ENCODE measurements around the gene USP24.
"Not testable (repeated sequence)": the region's sequence is repeated elsewhere in the genome, so short reads cannot be mapped to it uniquely, and the experiment has no call there.

USP24 gene

DNA sequence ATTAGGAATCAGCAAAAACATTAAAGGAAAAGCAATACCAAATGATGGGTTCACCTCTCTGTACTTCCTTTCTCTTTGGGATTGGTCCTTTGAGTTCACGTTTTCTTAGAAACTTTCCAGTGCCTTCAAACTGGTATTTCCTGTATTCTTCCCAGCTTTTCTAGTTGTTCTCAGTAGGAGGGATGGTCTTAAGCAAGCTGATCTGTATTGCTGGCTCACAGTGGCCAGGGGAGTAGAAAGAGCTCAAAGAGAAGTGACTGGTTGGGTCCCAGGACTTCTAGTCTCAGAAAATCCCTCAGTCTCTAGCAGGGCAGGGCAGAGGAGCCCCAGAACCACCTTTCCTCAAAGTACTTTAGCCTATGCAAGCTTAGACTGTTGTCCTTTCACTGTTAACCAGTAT lies 10.1 kb upstream of the USP24 start:
- DNase-seq: no peak

GRCh38 chr1:55224729-55225128 lies 9.6 kb upstream of the USP24 start:
- DNase-seq: no peak

- DNase-seq: no peak
Measured at GRCh38 chr1:55222152-55222551, 7.0 kb upstream of the USP24 start.

DNA sequence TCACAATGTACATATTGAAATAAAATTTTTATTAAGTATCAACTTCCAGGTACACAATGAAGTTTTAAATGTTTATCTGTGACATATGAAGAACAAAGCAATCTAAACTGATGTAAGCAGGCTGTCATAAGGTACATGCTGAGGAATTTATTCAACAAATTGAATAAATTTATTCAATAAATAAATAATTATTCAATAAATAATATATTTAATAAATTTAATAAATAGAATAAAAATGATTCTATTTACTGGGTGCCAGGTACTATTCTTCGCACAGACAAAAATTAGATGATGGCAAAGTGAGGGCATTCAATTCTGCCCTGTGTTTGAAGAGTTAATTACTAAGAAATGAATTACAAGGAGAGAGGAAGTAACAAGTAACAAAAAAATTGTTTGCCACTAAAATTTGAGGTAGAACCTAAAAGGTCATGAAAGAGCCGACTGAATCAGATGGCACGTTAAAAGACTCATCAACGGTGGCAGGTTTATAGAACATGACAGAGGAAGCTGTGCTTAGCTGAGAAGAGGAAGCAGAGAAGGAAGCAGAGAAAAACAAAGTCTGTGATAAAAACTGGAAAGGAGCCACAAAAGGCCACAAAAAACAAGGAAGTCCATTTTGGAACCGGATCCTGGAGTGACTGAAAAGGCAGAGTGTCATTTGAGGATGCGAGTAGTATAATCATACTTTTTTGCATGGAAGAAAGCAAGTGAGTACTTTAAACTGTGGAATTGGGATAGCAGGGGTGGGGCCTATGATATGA lies 2.2 kb upstream of the USP24 start:
- DNase-seq: no peak

GRCh38 chr1:55216096-55216495 lies 932 bp upstream of the USP24 start:
- DNase-seq: no peak

- DNase-seq: no peak
Measured at GRCh38 chr1:55214934-55215193, 300 bp downstream of the USP24 start.

- no peak for DNase-seq
Measured at GRCh38 chr1:55214212-55214933, 791 bp downstream of the USP24 start.

DNA sequence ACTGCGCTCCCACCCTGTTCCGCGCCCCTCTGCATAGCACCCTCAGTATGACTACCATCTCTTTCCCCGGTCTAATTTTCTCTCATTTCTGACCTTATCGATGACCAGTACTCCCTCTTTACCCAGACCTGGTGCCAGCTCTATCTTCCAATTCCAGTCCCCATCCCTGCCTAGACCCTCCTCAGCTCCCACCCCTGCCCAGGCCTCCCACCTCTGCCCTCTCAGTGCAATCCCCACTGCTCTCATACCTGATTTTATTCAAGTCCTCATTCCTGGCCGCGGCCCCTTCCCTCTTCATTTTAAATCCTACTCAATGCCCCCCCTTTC lies 1.3 kb downstream of the USP24 start:
- no peak for DNase-seq

- no peak for DNase-seq
Measured at GRCh38 chr1:55213151-55213884, 1.8 kb downstream of the USP24 start.

DNA sequence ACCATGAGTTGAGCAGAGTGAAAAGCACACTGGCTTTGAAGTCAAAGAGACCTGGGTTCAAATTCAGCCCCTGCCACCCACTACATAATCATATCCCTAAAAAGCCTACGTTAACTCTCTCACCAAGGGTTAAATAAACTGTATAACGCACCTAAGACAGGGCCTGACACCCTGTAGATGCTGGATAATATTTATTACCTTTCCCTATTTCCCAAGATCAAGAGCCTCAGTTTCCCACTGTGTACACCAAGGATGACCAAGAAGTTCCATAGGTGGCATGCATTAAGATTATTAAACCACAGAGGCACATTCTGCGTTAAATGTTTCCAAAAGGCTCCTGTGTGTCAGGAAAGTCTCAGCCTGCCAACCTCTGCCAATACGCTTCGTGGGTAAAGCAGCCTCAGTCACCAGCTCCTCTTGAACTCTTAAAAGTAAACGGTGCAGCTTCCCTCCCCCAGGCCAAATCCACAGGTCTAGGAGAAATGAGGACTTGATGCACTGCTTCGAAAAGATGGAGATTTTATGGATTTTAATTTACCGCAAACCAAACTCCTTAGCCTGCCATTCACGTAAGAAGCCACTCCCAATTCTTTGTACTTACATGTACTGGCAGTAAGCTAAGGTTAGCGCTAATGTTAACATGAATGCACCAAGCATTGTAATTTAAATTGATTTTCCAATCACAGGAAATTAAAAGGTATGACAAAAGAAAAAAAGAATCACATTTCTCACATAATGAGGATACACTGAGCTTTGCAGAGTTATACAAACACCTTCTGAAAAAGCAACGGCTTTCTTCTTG lies 2.6 kb downstream of the USP24 start:
- no peak for DNase-seq

- no peak for DNase-seq
Measured at GRCh38 chr1:55211863-55212262, 3.3 kb downstream of the USP24 start.

- DNase-seq: no peak
Measured at GRCh38 chr1:55210990-55211801, 4.0 kb downstream of the USP24 start.

- no peak for DNase-seq
Measured at GRCh38 chr1:55209247-55209646, 5.9 kb downstream of the USP24 start.

DNA sequence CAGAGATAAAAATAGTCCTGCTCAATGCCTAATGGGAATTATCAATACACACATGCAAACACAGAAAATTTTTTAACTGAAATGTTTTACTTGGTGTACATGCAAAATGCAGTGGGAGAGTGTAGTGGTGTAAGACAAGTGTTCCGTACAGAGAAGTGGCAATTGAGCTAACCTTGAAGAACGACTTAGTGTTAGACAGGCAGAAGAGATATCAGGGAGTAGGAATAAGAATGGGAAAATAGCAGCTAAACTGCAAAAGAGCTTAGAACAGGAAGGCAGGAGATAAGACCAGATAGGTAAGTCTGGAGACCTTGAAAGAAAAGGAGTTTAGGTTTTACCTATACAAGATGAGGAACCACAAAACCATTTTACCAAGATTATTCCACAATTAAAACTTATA lies 9.0 kb downstream of the USP24 start:
- no peak for DNase-seq

GRCh38 chr1:55204997-55205396 lies 10.2 kb downstream of the USP24 start:
- DNase-seq: no peak

- no peak for DNase-seq
Measured at GRCh38 chr1:55203064-55203463, 12.1 kb downstream of the USP24 start.

DNA sequence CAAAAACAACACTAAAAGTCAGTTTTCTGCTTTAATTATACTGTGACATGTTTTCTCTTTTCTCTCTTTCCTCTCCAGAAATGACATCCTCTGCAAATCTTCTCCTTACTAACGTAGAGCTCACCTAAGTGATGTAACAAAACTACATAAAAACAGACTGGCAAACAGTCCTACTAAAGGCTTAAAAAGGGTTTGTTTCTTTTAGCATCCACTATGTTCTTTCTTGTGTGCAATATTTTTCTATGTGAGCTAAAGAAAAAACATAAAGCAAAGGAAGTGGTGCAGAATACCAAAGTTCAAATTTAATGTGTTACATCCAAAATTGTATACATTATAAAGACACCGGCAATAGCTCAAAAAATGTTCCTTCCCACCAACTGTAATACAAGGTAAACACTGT lies 14.5 kb downstream of the USP24 start:
- no peak for DNase-seq

GRCh38 chr1:55199735-55200134 lies 15.4 kb downstream of the USP24 start:
- not testable (repeated sequence) for DNase-seq

GRCh38 chr1:55198044-55198443 lies 17.1 kb downstream of the USP24 start:
- DNase-seq: no peak

- no peak for DNase-seq
Measured at GRCh38 chr1:55197099-55197498, 18.1 kb downstream of the USP24 start.

DNA sequence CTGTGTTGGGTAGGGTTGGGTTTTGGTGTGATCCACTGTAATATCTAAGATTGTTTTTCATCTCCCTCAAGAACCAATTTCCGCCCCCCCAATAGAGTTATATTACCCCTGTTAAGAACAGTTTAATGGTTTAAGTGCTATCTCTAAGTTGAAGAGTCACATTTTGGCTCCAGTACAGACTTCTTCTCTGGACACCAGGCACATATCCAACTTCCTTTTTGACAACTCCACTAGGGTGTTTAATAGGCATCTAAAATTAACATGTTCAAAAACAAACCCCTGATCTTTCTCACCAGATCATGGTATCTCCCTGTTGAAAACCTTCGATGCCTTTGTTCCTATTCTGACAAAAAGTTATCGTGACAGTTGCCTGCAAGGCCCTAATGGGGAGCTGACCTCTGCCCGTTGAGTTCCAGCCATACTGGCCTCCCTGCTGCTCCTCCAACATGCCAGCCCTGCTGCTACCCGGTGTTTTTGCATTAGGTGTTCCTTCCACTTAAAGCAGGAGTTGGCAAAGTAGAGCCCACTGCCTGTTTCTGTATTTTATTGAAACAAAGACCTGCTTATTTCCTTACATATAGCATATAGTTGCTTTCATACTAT lies 18.6 kb downstream of the USP24 start:
- no peak for DNase-seq
